ENCODE results near the gene SEC22A.

Gene SEC22A

DNA sequence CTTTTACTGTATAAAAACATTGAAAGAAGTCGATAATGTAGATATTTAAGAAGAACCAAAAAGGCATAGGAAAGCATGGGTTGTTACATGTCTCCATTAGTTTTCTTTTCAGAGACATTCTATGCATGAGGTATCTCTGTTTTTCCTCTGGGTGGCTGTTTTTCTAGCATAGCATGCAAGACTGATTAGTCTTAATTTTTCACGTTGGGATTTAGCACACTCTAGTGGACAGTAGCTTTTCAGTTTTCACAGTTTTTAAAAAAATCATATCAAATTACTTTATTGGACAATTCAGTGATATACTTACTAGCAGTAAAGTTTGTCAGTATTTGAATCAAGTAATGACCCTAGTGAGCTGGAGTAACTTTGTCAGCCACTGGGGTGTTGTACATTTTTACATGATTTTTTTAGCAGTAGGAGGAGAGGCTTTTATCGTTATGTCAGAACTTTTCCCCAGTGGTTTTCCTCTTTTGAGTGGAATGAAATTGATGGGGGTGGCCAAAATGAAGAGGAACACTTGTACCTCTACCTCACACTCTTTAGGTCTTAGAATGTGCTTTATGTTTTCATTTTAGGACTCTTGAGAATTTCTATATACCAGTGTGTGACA, 57.2 kb downstream of the SEC22A start:
- no peak overlapping the region for H3K4me3 ChIP-seq
- no peak overlapping the region for H3K27ac ChIP-seq

DNA sequence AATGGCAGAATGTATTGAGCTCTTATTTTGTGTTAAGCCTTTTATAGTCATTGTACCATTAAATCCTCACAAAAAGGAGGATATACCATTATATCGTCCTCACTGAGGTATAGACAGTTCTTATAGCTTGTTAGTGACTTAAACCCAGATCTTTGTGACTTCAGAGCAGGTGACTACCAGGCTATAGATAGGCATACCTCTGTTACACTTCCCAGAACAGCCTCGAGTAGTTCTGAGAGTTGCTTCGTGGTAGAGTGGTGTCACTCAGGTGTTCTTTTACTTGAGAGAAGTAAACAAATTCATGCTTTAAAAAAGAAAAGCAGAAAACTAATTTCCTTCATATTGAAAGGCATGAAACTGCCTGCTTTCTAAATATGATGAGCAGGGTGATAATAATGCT, 59.9 kb downstream of the SEC22A start:
- Histone ChIP-seq H3K27ac (no peak overlapping the region), H3K4me3 (no peak overlapping the region)

DNA sequence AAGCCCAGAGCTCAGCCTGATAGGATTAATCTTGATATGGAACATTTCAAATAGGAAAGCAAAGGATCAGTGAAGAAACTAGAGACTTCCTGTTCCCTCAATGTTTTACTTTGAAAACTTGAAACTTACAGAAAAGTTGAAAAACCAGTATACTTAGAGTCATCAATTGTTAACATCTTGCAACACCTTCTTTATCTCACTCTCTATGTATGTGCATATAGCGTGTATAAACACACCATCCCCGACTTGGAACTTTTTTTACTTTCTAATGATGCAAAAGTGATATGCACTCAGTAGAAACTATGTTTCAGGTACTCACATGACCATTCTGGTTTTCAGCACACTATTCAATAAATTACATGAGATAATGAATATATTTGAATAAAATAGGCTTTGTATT, 60.5 kb downstream of the SEC22A start:
- no peak overlapping the region for H3K4me3 ChIP-seq
- H3K27ac ChIP-seq: no peak overlapping the region

DNA sequence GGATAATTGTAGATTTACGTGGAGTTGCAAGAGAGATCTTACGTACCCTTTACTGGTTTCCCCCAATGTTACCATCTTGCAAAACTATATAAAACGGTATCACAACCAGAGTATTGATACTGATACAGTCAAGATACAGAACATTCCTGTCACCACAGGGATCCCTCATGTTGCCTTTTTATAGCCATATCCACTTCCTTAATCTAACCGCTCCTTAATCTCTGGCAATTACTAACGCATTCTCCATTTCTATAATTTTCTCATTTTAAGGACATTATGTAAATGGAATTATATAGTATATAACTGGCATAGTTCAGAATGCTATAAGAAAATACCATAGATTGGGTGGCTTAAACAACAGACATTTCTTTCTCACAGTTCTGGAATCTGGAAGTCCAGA, 61.1 kb downstream of the SEC22A start:
- H3K27ac ChIP-seq: no peak overlapping the region
- H3K4me3 ChIP-seq: no peak overlapping the region

DNA sequence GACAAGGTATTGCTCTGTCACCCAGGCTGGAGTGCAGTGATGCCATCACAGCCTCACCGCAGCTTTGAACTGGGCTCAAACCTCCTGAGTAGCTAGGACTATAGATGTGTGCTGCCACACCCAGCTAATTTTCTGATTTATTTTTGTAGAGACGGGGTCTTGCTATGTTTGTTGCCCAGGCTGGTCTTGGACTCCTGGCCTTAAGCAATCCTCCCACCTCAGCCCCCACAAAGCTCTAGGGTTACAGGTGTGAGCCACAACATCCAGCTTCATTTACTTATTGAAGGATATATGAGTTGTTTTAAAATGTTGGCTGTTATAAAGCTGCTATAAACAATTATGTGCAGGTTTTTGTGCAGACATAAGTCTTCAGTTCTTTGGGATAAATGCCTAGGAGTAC, 62.2 kb downstream of the SEC22A start:
- no peak overlapping the region for H3K27ac ChIP-seq
- no peak overlapping the region for H3K4me3 ChIP-seq

DNA sequence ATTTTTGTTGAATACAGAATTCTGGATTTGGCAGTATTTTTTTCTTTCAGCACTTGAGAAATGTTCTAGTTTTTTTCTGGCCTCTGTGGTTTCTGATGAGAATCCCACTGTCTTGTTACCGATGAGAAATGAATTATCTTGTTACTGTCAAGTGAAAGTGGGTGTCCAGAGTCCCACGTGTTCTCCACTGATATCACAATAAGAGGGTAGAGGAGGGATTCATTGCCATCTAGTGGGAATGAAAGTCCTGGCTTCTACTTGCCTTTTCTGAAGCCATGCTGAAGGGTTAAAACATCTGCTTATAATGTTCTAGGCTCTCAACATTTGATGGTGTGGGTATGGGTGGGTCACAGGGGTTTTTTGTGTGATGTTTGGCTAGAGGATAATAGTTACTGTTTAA, 66.1 kb downstream of the SEC22A start:
- H3K27ac ChIP-seq: no peak overlapping the region
- H3K4me3 ChIP-seq: no peak overlapping the region

DNA sequence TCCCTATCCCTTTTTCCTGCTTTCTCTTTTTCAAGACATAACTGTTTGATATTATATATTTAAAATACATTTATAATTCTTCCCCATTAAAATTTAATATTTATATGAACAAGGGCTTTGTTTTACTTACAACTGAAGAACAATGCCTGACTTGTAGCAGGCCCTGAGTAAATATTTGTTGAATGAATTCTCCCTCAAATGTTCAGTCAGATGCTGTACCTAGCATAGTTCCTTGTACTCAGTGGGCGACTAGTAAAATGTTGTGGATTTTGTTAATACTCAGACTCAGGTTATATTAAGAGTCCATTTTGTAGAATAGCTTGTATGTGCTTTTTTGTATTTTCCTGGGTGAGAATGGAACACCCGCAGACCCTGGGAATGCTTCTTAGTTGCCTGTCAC, 69.1 kb downstream of the SEC22A start:
- Histone ChIP-seq H3K4me3 (no peak overlapping the region), H3K27ac (no peak overlapping the region)

DNA sequence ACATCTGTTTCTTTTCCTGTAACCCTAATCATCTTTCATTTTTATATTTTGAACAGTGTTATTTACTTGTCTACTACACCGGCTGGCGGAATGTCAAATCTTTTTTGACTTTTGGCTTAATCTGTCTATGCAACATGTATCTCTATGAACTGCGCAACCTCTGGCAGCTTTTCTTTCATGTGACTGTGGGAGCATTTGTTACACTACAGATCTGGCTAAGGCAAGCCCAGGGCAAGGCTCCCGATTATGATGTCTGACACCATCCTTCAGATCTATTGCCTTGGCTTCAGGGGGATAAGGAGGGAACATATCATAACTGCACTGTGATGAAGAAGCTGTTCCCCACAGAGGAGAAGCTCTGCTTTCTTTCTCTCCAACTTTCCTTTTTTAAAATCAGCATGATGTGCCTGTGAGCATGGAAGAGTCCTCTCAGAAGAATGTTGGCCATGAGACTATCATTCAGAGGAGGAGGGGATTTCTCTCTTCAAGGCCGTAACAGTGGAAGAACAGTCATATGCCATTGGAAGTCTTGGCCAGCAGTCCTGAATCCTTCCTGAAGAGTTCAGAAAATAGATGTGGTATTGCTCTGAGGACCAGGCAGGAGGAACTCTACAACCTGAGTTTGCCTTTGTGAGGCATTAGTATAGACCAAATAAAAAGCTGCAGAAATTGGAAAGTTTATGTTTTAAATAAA, 69.9 kb downstream of the SEC22A start:
- H3K4me3 ChIP-seq: no peak overlapping the region

DNA sequence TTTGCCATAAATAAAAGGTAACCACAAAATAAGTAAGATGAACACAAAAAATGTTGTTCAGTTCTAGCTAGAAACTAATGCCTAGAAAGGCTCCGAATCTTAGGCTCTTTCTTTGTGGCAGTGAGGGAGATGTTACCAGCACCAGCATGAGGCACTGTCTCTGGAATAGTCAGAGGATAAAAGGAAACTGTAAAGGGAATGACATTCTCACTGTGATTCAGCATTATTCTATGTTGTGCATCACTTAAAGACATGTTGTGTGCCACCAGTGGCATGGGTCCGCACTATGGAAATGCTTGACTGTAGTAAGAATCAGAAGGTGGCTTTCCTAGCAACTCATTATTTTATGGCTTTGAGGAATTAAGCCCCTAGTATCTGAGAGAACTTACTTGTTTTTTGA, 70.8 kb downstream of the SEC22A start:
- Histone ChIP-seq H3K4me3 (no peak overlapping the region), H3K27ac (peak overlapping the region in 3 of 21 experiments; percentile 18 to 37 (median 37))

More for the DNA sequence above, 69.9 kb downstream of the SEC22A start:
- no peak overlapping the region for H3K27ac ChIP-seq

DNA sequence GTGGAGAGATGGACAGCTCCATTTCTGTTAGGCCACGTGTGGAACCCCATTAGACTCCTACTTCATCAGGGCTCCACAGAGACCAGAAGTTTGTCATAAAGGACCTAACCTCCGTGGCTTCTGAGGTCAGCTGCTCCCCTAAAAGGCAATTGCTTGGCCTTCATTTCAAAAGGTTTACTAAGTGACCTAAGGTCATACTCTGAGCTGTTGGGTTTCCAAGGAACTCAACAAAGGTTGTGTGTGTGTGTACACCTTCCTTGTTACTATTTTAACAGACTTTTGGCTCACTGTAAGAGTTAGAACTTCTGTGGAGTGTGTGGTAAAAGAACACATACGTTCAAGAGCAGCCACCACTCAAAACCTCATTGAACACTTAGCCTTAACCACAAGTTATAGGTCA, 73.9 kb downstream of the SEC22A start:
- Histone ChIP-seq H3K4me3 (no peak overlapping the region), H3K27ac (no peak overlapping the region)

DNA sequence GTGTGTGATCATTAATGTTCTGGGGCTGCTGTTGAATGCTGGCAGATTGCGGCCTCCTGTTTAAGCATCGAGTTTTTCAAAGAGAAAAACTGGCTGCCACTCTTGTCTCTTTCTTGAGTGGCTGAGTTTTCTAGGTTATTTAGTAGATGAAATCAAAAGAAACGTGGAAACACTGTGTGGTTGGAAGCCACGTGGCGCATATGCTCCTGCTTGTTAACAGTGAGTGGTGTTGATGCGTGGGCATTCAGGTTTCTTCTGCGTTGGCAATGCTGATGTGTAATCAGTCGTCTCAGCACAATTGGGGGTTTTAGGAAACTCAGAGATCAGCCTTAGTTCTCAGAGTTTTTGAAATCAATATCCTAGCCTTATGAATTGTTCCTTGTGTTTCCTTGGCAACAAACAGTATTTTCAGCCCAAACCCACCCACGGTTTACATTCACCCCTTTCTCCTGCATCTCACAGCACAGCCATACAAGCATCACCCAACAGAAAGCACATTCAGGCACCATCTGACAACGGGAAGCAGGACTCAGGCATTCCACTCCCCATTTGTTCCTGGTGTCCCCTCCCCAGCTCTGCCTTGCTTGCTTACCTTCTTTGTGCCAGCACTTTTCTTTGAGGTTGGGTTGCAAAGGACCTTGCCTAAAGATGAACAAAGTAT, 74.7 kb downstream of the SEC22A start:
- no peak overlapping the region for H3K27ac ChIP-seq
- H3K4me3 ChIP-seq: no peak overlapping the region

DNA sequence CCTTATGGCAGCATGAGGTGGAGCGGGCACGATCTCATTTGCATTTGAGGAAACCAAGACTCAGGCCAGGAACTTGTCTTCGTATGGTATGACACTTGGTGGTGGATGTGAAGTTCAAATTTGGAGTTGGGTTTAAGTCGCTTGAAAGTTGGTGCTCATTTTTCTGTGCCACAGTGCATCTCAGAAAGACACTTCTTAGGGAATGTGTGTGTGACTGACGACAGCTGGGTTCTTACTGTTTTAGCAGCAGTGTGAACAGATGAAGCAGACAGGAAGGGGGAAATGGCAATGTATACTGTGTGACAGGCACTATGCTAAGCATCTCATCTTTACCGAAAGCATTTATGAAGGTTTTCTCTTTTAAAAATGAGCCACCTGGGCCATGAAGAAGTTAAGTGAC, 75.4 kb downstream of the SEC22A start:
- Histone ChIP-seq H3K4me3 (no peak overlapping the region), H3K27ac (no peak overlapping the region)

DNA sequence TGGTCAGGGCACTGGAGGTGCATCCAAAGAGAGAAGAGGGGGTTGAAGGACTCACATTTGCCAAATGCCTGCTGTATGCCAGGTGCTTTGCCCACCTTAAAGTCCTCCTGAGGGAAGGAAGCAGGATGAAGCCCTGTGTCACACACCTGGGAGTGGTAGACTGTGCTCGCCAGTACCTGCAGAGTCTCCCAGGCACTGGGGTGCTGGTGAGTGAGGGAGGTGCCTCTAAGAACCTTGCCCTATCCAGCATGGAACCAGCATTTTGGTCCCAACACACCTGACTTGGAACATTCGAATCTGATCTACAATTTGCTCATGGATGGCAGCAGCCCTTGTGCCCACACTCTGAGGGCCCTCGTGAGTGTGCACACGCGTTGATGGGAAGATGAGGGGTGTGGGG, 76.7 kb downstream of the SEC22A start:
- Histone ChIP-seq H3K4me3 (no peak overlapping the region), H3K27ac (no peak overlapping the region)

DNA sequence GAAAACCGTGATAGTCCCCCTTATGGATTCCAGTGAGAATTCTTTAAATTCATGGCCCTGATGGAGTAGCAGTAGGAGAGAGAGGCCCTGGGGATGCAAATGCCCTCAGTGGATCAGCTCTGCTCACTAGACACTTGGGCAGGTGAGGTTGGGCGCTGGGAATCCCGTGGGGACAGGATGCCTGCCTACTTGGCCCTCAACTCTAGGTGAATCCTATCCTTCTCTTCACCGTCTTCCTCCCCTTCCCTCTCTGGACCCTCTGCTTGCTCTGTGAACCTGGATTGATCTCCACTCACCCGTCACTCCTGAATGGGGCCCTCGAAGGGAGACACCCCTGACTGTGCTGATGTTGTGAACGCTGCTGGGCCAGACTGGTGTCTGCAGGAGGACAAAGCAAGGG, 77.4 kb downstream of the SEC22A start:
- no peak overlapping the region for H3K27ac ChIP-seq
- H3K4me3 ChIP-seq: no peak overlapping the region

DNA sequence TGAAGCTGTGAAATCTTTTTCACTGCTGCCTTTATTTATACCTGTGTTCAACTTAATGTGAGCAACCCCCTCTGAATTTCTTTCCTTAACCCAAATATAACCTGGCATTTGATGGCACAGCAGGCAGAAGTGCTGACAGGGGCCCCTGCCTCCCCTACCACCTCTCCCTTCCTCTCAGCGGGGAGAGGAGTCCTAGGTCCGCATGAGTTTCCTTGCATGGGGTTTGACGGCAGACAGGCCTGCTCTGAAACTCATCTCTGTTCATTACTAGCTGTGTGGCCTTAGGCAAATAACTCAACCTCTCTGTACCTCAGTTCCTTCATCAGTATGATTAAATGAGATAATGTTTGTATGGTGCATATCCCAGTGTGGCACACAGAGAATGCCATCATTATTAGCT, 79.7 kb downstream of the SEC22A start:
- no peak overlapping the region for H3K27ac ChIP-seq
- H3K4me3 ChIP-seq: no peak overlapping the region

DNA sequence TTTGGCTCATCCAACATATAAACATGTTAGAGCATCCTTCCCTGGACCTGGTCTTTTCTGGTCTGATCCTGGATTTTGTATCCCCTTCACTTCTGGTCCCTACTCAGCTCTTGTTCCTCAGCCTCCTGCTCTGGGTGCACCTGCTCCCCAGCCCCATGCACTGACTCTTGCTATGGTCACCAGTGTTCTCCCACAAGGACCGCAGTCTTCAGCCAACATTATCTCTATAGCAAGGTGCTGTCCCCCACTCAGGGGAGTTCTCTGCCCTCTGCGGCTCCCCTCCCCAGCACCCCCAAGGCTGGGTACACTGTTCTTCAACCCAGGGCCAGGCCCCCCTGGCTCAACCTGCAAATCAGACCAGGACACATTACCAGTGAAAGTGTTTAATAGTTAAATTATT, 80.2 kb downstream of the SEC22A start:
- H3K27ac ChIP-seq: no peak overlapping the region
- no peak overlapping the region for H3K4me3 ChIP-seq

DNA sequence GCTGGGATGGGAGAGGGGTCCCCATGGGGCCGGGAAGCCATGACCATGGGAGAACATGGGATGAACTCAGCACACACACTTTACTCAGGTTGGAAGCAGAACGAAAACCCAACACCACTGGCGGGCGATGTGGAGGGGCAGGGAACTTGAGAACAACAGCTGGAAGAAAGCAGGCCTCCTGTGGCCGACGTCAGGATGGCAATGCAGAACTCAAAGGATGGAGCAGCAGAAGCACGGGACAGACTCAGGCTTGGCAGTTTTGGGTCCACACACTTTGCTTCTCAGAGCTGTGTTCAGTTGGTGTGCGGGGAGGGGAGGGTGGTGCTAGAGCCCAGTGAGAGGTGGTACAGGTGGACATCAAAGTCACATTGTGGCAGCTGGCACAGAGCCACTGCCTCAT, 80.7 kb downstream of the SEC22A start:
- Histone ChIP-seq H3K27ac (no peak overlapping the region), H3K4me3 (no peak overlapping the region)

DNA sequence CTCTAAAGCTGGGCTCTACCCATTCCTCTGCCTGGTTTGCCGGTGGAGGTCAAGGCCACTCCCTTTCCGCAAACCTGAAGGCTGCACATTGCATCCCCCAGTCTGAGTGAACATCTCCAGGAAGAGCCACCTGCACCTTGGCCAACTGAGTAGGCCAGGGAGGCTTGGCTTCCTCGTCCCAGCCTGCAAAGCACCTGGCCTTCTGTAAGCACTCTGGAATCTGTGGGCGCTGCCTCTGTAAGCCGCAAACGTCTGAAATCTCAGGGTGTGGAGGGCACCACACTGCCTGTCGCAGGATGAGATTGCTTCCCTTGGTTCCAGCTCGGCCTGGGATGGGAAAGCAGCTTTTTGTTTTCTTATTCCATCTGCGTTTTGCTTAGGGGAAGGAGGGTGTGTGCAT, 81.3 kb downstream of the SEC22A start:
- H3K27ac ChIP-seq: no peak overlapping the region
- H3K4me3 ChIP-seq: no peak overlapping the region

DNA sequence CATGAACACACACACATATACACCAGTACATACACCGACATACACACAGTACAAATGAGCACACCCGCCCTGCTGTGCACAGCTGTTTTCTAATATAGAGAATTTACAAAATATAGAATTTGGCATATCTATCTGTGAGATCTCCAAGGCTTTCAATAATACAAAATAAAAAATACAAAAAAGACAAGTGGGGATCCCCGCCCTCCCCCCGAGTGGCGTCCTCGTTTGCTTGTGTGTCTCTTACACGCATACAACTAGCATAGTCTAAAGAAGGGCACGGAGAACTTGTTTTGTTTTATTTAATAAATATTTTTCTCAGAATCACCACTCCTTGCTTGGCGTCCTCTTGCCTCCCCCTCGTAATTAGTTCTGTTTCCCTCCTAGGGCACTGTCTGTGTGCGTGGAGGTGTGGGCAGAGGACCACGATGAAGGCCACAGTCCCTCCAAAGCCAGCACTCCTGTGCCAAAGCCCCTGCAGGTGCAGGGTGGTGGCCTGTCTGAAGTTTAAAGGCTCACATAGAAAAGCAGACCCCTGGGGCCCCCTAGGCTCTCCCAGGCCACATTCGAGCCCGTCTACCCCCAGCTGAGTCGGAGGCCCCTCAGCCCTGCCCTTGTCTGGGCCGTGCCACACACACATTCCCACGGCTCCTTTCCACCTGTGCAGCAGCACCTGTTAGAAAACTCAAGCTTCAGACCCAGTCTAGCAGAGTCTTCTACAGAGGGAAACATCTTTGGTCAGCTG, 82.1 kb downstream of the SEC22A start:
- Histone ChIP-seq H3K4me3 (no peak overlapping the region), H3K27ac (no peak overlapping the region)

DNA sequence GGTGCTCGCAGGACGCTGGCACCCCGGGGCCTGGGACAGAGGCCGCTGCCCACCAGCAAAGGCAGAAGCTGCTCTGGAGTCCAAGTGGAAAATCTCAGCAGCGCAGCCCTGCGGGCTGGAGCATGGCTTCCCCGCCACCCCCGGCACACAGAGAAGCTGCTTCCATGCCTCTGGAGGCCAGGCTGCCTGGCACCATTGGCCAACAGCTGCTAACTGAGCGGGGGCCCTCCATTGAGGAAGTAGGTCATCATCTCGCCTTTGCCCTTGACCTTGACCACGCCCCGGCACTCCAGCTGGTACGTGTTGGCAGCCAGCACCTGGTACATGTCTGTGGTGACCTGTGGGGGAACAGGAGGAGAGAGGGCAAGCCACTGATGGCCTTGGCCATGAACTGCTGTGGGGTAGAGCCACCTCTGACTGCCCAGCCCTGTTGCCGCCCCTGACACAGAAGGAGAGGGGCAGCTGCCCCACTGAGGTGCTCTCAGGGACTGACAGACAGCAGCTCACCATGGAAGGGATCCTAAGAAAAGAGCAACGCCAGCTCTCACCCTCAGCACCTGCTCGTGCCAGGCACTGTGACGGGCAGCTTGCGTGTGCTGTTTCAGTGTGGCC, 82.8 kb downstream of the SEC22A start:
- no peak overlapping the region for H3K27ac ChIP-seq

More for the DNA sequence above, 82.8 kb downstream of the SEC22A start:
- H3K4me3 ChIP-seq: no peak overlapping the region

Data from skin epidermis (tissue), 12 donors.